Esophagus muscularis mucosa (tissue), 4 donors: Measurements from ENCODE around the gene NEUROD2.

Experiments
- EP300 ChIP-seq: sonication (generic); formaldehyde crosslinking; IDR thresholded peaks from one replicate; pipeline ENCODE4 v1.6.1; 2017; ENCODE audit warnings: antibody characterized with exemption
- POLR2A ChIP-seq: fragments of 450-650 bp; IDR thresholded peaks from one replicate; pipeline ENCODE4 v1.6.1; 2017; ENCODE audit warnings: antibody characterized with exemption, moderate library complexity, mild to moderate bottlenecking, low read depth
- TF ChIP-seq, protein P1 (sequence below), 3 experiments: fragments of 200-600 bp in 2 of 3; fragments of 450-650 bp in 1 of 3; sonication (generic) in 2 of 3; IDR thresholded peaks; one replicate each; pipeline ENCODE4 v1.5.1; 2017 to 2019; ENCODE audit warnings: antibody characterized with exemption in 3 of 3, mild to moderate bottlenecking in 2 of 3, moderate library complexity in 1 of 3

DNA sequence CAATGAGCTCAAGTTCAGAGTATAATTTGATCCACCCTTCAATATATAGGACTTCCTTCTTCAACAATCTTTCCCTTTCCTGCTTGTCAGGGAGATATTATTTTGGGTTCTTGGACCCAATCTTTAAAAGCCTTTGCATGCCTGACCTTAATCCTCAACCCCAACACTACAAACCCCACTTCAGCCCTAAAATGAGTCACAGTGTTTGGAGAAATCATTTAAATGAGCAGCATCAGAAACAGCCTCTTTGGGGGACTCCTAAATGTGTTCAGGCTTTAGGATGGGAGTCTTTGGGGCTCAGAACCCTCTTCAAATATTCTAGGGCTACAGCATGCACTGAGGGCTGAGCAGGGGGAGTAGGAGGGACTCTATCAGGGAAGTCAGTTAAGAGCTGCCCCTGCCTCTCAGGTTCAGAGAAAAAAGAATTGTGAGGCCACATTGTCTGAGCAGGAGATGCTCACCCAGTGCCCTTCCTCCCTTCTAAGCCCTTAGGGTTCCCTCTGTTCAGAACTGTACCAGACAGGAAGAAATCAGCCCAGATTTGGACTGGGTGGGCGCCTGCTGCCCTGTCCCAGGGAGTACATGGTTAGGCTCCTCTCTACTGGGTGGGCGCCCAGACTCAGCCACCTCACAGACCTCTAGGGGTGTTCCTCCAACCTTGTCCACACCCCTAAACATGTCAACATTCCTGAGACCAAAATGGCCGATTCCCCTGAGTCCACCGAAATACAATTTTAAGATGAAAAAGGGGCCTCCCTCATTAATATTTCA is 5.0 kb downstream of the NEUROD2 start:
- TF ChIP-seq, protein P1, sequence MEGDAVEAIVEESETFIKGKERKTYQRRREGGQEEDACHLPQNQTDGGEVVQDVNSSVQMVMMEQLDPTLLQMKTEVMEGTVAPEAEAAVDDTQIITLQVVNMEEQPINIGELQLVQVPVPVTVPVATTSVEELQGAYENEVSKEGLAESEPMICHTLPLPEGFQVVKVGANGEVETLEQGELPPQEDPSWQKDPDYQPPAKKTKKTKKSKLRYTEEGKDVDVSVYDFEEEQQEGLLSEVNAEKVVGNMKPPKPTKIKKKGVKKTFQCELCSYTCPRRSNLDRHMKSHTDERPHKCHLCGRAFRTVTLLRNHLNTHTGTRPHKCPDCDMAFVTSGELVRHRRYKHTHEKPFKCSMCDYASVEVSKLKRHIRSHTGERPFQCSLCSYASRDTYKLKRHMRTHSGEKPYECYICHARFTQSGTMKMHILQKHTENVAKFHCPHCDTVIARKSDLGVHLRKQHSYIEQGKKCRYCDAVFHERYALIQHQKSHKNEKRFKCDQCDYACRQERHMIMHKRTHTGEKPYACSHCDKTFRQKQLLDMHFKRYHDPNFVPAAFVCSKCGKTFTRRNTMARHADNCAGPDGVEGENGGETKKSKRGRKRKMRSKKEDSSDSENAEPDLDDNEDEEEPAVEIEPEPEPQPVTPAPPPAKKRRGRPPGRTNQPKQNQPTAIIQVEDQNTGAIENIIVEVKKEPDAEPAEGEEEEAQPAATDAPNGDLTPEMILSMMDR (IDR thresholded peaks at IDR 0.05): no peak
- TF ChIP-seq EP300: no peak
- TF ChIP-seq POLR2A: no peak
